GM18858 (cell line): ENCODE data around the gene CELA2B.

Experiments used
- ATAC-seq: cut with Tn5 transposase; IDR thresholded peaks from one replicate; pipeline ENCODE4 v1.9.1; 2021; ENCODE audit not compliant: unreplicated experiment

The CELA2B gene

GRCh38 chr1:15524021-15524282, 48.0 kb downstream of the CELA2B start, which contains the start of gene CASP9:
CASP9 (minus strand) TSS chr1:15524215; CDS start chr1:15524200, 15 bp downstream.
- no peak for ATAC-seq

- ATAC-seq, result peak; percentile 24
These were observed 48.6 kb downstream of the CELA2B start for GRCh38 chr1:15524283-15525049.

GRCh38 chr1:15525050-15526020, 49.4 kb downstream of the CELA2B start:
- ATAC-seq, result no peak

- ATAC-seq, result no peak
These were observed 50.2 kb downstream of the CELA2B start for GRCh38 chr1:15526021-15526489.

- peak; percentile 46 for ATAC-seq
These were observed 50.8 kb downstream of the CELA2B start, which contains the start of gene DNAJC16 for GRCh38 chr1:15526490-15527339. DNAJC16 (plus strand) TSS chr1:15526848; CDS start chr1:15529106, 2,258 bp downstream.

GRCh38 chr1:15531003-15531402, 55.1 kb downstream of the CELA2B start:
- ATAC-seq, result no peak

- ATAC-seq, result no peak
These were observed 55.8 kb downstream of the CELA2B start for GRCh38 chr1:15531682-15532081.

- no peak for ATAC-seq
These were observed 62.9 kb downstream of the CELA2B start for GRCh38 chr1:15538771-15539170.

- no peak for ATAC-seq
These were observed 64.3 kb downstream of the CELA2B start for GRCh38 chr1:15540186-15540585.
